SK-N-SH (cell line): Measurements from ENCODE around the gene TRPM1. TPM values are rescaled to one million over a fixed set of nuclear protein-coding genes. Genes with fewer than 3 reads are reported as not detected.

Source experiments
- CTCF ChIA-PET: fragments of 300-600, 350-600 bp; formaldehyde crosslinking; extraction: SDS; loops from one replicate; lab custom pipeline; 2021; lab: Yijun Ruan, JAX
- POLR2A ChIA-PET: fragments of 350-600 bp; sonication (Branson Sonifier 250); formaldehyde crosslinking; extraction: SDS; loops from one replicate; lab custom pipeline; 2020; ENCODE audit warnings: antibody characterized with exemption, inconsistent platforms; lab: Yijun Ruan, JAX
- DNase-seq: peaks from one replicate; pipeline ENCODE4 v3.0.0; 2012
- H2AFZ ChIP-seq: fragments of 200-600 bp; sonication (generic); 2 replicates; pipeline ENCODE4 v1.8.1; 2016; ENCODE audit warnings: antibody characterized with exemption, mild to moderate bottlenecking, low read depth
- H3F3A ChIP-seq: fragments of 200-600 bp; sonication (generic); replicated peaks from 2 replicates; pipeline ENCODE3; 2016; ENCODE audit warnings: antibody characterized with exemption, mild to moderate bottlenecking; ENCODE audit not compliant: insufficient read depth
- H3K27ac ChIP-seq, 2 experiments: fragments of 200-500 bp in 1 of 2; fragments of 200-600 bp in 1 of 2; sonication (Bioruptor generic) in 1 of 2; sonication (generic), shearing (Covaris generic) in 1 of 2; 2 replicates each; pipeline versions ENCODE4 v1.5.1 to v1.6.1; 2014 to 2016; ENCODE audit warnings: low read depth in 2 of 2, inconsistent platforms in 1 of 2, low read length in 1 of 2, mild to moderate bottlenecking in 1 of 2, mixed read lengths in 1 of 2
- H3K27me3 ChIP-seq: fragments of 200-600 bp; sonication (generic), shearing (Covaris generic); 2 replicates; pipeline ENCODE4 v1.6.1; 2016; ENCODE audit warnings: mixed run types; ENCODE audit not compliant: insufficient read depth
- H3K36me3 ChIP-seq, 2 experiments: fragments of 200-500 bp in 1 of 2; fragments of 200-600 bp in 1 of 2; sonication (Bioruptor generic) in 1 of 2; sonication (generic) in 1 of 2; replicated peaks in 1 of 2; 2 replicates each; pipeline versions ENCODE3 to v1.5.1; 2014 to 2016; ENCODE audit warnings: low read length in 1 of 2, mild to moderate bottlenecking in 1 of 2; ENCODE audit not compliant: insufficient read depth in 2 of 2, control insufficient read depth in 1 of 2
- H3K4me1 ChIP-seq, 2 experiments: fragments of 200-500 bp in 1 of 2; fragments of 200-600 bp in 1 of 2; sonication (Bioruptor generic) in 1 of 2; sonication (generic), shearing (Covaris generic) in 1 of 2; 2 replicates each; pipeline versions ENCODE4 v1.5.1 to v1.6.1; 2014 to 2016; ENCODE audit warnings: low read depth in 1 of 2, low read length in 1 of 2, mixed run types in 1 of 2; ENCODE audit not compliant: insufficient read depth in 2 of 2, control insufficient read depth in 1 of 2
- H3K4me2 ChIP-seq: fragments of 200-600 bp; sonication (generic), shearing (Covaris generic); 2 replicates; pipeline ENCODE4 v1.6.1; 2017; ENCODE audit warnings: mixed run types
- H3K4me3 ChIP-seq, 2 experiments: fragments of 200-500 bp in 1 of 2; fragments of 200-600 bp in 1 of 2; sonication (Bioruptor generic) in 1 of 2; sonication (generic), shearing (Covaris generic) in 1 of 2; 2 replicates each; pipeline versions ENCODE4 v1.5.1 to v1.8.1; 2014 to 2016; ENCODE audit warnings: low read depth in 2 of 2, inconsistent platforms in 1 of 2, low read length in 1 of 2, mild to moderate bottlenecking in 1 of 2, mixed read lengths in 1 of 2, moderate library complexity in 1 of 2
- H3K79me2 ChIP-seq: fragments of 200-600 bp; sonication (generic); 2 replicates; pipeline ENCODE4 v1.8.1; 2017; ENCODE audit warnings: mild to moderate bottlenecking; ENCODE audit not compliant: insufficient read depth
- H3K9ac ChIP-seq: fragments of 200-600 bp; sonication (generic); 2 replicates; pipeline ENCODE4 v1.6.1; 2017; ENCODE audit warnings: mixed run types
- H3K9me2 ChIP-seq: fragments of 200-600 bp; sonication (generic); 2 replicates; pipeline ENCODE4 v1.6.1; 2017; ENCODE audit warnings: mixed run types
- H3K9me3 ChIP-seq: fragments of 200-600 bp; sonication (generic); 2 replicates; pipeline ENCODE4 v1.6.1; 2017; ENCODE audit warnings: mixed run types, mild to moderate bottlenecking, moderate library complexity
- H4K20me1 ChIP-seq: fragments of 200-600 bp; sonication (generic); 2 replicates; pipeline ENCODE4 v1.6.1; 2017; ENCODE audit warnings: mild to moderate bottlenecking, mixed run types; ENCODE audit not compliant: insufficient read depth
- CHD2 ChIP-seq: fragments of 150-350 bp; IDR thresholded peaks from 2 replicates; pipeline ENCODE4 v1.6.1; 2018; ENCODE audit warnings: low read length; ENCODE audit not compliant: partially characterized antibody
- CTCF ChIP-seq: fragments of 200-600 bp; sonication (generic); IDR thresholded peaks from 2 replicates; pipeline ENCODE4 v1.6.1; 2017; ENCODE audit warnings: antibody characterized with exemption, mild to moderate bottlenecking, moderate library complexity
- ELF1 ChIP-seq: IDR thresholded peaks from 2 replicates; pipeline ENCODE4 v1.4.0; 2012
- EP300 ChIP-seq, 2 experiments: IDR thresholded peaks; 2 replicates each; pipeline versions ENCODE4 v1.4.0 to v1.6.1; 2012; ENCODE audit warnings: borderline replicate concordance in 1 of 2, low read depth in 1 of 2, low read length in 1 of 2
- EZH2phosphoT487 ChIP-seq: fragments of 200-600 bp; sonication (generic); IDR thresholded peaks from 2 replicates; pipeline ENCODE4 v1.6.1; 2017; ENCODE audit warnings: low read depth, mixed run types, mild to moderate bottlenecking, antibody characterized with exemption, moderate library complexity, borderline replicate concordance
- FOXJ3 ChIP-seq: sonication (generic); formaldehyde crosslinking; IDR thresholded peaks from 2 replicates; pipeline ENCODE4 v1.5.1; 2020; ENCODE audit warnings: mild to moderate bottlenecking, missing genetic modification reagents
- GABPA ChIP-seq: IDR thresholded peaks from 2 replicates; pipeline ENCODE4 v1.4.0; 2012; ENCODE audit warnings: low read depth, mild to moderate bottlenecking
- NFIC ChIP-seq: IDR thresholded peaks from 2 replicates; pipeline ENCODE4 v1.4.0; 2012; ENCODE audit warnings: borderline replicate concordance
- PBX3 ChIP-seq: IDR thresholded peaks from 2 replicates; pipeline ENCODE4; 2012
- POLR2AphosphoS5 ChIP-seq: IDR thresholded peaks from 2 replicates; pipeline ENCODE4 v1.6.1; 2012; ENCODE audit warnings: low read depth, low read length
- RAD21 ChIP-seq: IDR thresholded peaks from 2 replicates; pipeline ENCODE4 v1.6.1; 2012; ENCODE audit warnings: mild to moderate bottlenecking, low read length
- RFX5 ChIP-seq: IDR thresholded peaks from 2 replicates; pipeline ENCODE4 v1.6.1; 2012; ENCODE audit warnings: mild to moderate bottlenecking, improper control_type of control experiment, low read length
- SIN3A ChIP-seq: IDR thresholded peaks from 2 replicates; pipeline ENCODE4 v1.6.1; 2012; ENCODE audit warnings: low read depth, mild to moderate bottlenecking, low read length, moderate library complexity, borderline replicate concordance
- SMC3 ChIP-seq: IDR thresholded peaks from 2 replicates; pipeline ENCODE4 v1.6.1; 2012; ENCODE audit warnings: low read depth, low read length, improper control_type of control experiment
- WGBS: methylation state at CpG from one replicate; pipeline ENCODE4 v1.1.6; 2017; ENCODE audit warnings: low lambda C conversion rate; 5-methylcytosine and 5-hydroxymethylcytosine counted together
- polyA plus RNA-seq, 3 experiments: library from polyadenylated mRNA; depleted of rRNA; stranded (reverse); fragments of >200 nt; gene quantifications; 2 replicates each; pipeline ENCODE4 v1.2.3, GENCODE V29; 2012

Gene TRPM1
- polyA plus RNA-seq, 1 of the 3 experiments (the other 2 are of a cell fraction), result not detected

GRCh38 chr15:31049682-31050615 lies 51.6 kb downstream of the TRPM1 start (continued):
- no peak for TF ChIP-seq SIN3A
- TF ChIP-seq EZH2phosphoT487, result no peak
- TF ChIP-seq, all 33 proteins: peak for 0

- WGBS, result 65% methylated on average over 10 of the region's 10 CpGs
- Histone ChIP-seq H3F3A (no peaks in the 10 kb centered on the region), H3K79me2 (no peaks in the 10 kb centered on the region), H3K36me3 (no peaks in the 10 kb centered on the region), H3K9ac (no peak overlapping the region), H3K4me3 (no peak overlapping the region), H3K9me3 (no peaks in the 10 kb centered on the region), H3K27me3 (no peaks in the 10 kb centered on the region), H3K9me2 (no peaks in the 10 kb centered on the region), H4K20me1 (no peaks in the 10 kb centered on the region), H3K4me1 (no peaks in the 10 kb centered on the region), H2AFZ (no peak overlapping the region), H3K4me2 (no peak overlapping the region), H3K27ac (no peak overlapping the region)
- ChIA-PET POLR2A (no interaction called here), CTCF (no interaction called here)
- no peak for DNase-seq
- TF ChIP-seq EP300 (IDR thresholded peaks at IDR 0.05; ENCODE audit: borderline replicate concordance in 1 of 2, low read depth in 1 of 2, low read length in 1 of 2), result no peak
- no peak for TF ChIP-seq GABPA
- no peak for TF ChIP-seq FOXJ3 (CRISPR knock-in tag)
- TF ChIP-seq ELF1, result no peak
- TF ChIP-seq CHD2, result no peak
- no peak for TF ChIP-seq CTCF
- TF ChIP-seq PBX3, result no peak
- TF ChIP-seq RAD21, result no peak
- TF ChIP-seq SMC3, result no peak
- TF ChIP-seq POLR2AphosphoS5, result no peak
- TF ChIP-seq RFX5, result no peak
- no peak for TF ChIP-seq NFIC
These were observed 52.4 kb downstream of the TRPM1 start for GRCh38 chr15:31049111-31049510.
